Activated naive CD4-positive, alpha-beta T cell treated with anti-CD3 and anti-CD28 coated beads, Interleukin-2, amount 50 U/mL, for 24 hours (primary cell): ENCODE data around the gene STIL.
A peak's percentile ranks its signal among the peaks of the same experiment; 100 is the strongest.
"Not testable (repeated sequence)": the region's sequence is repeated elsewhere in the genome, so short reads cannot be mapped to it uniquely, and the experiment has no call there.

Source experiments
- H3K27ac Mint-ChIP-seq: one replicate; pipeline ENCODE4 v1.8.0; 2021; ENCODE audit warnings: mild to moderate bottlenecking, mixed read lengths
- H3K27me3 Mint-ChIP-seq: one replicate; pipeline ENCODE4 v1.8.0; 2021; ENCODE audit warnings: mixed read lengths
- H3K36me3 Mint-ChIP-seq: one replicate; pipeline ENCODE4 v1.8.0; 2021; ENCODE audit warnings: mixed read lengths
- H3K4me1 Mint-ChIP-seq: one replicate; pipeline ENCODE4 v1.8.0; 2021; ENCODE audit warnings: mixed read lengths
- H3K4me3 Mint-ChIP-seq: one replicate; pipeline ENCODE4 v1.8.0; 2021; ENCODE audit warnings: mild to moderate bottlenecking, mixed read lengths
- H3K9me3 Mint-ChIP-seq: one replicate; pipeline ENCODE4 v1.8.0; 2021; ENCODE audit warnings: mixed read lengths

The STIL gene

DNA sequence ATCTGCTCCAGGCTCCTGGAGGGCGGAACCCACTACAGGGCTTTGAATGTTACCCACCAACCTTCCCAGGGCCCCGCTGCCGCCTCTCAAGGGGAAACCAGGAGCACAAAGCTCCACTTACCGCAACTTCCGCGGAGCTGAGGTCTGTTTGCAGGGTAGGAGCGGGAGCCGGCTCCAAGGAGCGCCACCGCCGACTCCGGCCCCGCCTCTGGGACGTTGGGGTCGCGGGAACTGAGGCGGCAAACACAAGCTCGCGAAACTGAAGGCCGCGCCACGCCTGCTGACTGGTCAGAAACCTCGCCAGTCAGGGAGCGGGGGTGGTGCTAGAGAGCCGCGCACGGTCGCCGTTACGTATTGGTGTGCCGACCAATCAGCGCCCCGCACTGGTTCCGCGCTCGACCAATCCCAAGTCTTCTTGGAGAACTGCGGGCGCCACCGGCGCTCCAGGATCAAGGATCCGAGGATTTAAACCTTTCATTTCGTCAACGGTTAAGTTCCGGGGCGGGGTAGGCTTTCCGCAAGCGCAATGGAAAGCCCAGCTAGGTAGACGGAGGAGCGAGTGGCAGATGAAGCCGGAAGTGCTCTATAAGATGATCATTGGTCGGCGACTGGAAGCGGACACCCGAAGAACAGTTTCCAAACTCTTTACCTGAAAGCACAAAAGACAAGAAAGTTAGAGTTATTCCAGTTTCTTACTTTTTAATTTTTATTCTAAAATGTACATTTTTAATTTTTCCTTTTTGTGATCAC is at the start of gene STIL:
Gene STIL (minus strand): TSS at position 233 of the 750 bp plus-strand sequence. CDS start 3,828 bp downstream, outside the sequence.
- Mint-ChIP-seq H3K27me3 (no peaks in the 10 kb centered on the region), H3K4me1 (peaks cover 14% of the 10 kb centered on the region), H3K4me3 (peak within 1 kb of the TSS; percentile 93), H3K36me3 (no peaks in the 10 kb centered on the region), H3K9me3 (no peaks in the 10 kb centered on the region), H3K27ac (peak within 1 kb of the TSS; percentile 95)

DNA sequence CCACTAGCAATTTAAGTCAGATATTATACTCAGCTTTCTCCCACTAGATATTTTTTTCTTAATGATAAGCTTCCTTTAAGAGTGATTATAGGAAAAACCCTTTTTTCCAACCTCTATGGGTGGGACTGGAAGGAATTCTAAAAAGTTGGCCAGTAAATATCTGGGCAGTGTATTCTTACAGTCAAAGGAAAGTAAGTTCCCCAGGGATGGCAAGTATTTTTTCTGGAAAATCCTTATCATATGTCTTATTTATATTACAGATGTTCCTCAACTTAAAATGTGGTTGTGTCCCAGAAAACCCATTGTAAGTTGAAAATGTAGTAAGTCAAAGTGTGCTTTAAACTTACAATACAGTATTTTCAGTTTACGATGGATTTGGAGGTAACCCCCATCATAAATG is 48.9 kb upstream of the STIL start:
- Mint-ChIP-seq H3K4me3 (no peak overlapping the region), H3K9me3 (no peaks in the 10 kb centered on the region), H3K27ac (no peak overlapping the region), H3K36me3 (peaks cover 1% of the 10 kb centered on the region), H3K4me1 (peaks cover 16% of the 10 kb centered on the region), H3K27me3 (no peaks in the 10 kb centered on the region)

DNA sequence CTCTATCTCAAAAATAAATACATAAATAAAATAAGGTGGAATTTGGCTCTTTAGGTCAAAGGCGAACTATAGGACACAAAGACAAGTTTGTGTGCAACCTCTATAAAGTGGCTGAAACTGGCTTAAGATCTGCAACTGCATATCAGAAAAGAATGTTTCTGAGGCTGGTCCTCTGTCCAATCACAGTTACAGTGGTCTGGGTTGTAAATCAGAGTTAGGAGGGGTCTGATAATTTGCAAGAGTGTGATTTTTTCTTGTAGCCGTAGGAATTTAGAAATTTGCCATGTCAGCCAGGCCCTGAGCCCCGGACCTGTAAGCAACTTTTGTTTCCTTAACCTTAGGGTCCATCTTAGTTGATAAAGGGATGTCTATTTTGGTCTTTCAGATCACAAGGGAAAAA is 47.4 kb upstream of the STIL start:
- no peaks in the 10 kb centered on the region for H3K9me3 Mint-ChIP-seq
- peaks cover 1% of the 10 kb centered on the region for H3K36me3 Mint-ChIP-seq
- H3K27me3 Mint-ChIP-seq = no peaks in the 10 kb centered on the region
- peaks cover 16% of the 10 kb centered on the region for H3K4me1 Mint-ChIP-seq
- H3K4me3 Mint-ChIP-seq = no peak overlapping the region
- H3K27ac Mint-ChIP-seq = no peak overlapping the region

DNA sequence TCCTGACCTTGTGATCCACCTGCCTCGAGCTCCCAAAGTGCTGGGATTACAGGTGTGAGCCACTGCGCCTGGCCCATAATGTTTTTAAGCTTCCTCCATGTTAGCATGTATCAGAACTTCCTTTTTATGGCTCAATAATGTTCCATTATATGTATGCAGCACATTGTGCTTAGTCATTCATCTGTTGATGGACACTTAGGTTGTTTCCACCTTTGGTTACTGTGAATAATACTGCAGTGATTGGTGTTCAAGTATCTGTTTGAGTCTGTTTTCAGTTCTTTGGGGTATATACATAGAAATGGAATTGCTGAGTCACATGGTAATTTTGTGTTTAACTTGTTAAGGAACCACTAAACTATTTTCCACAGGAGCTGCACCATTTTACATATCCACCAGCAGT is 37.4 kb upstream of the STIL start:
- Mint-ChIP-seq H3K9me3 (no peaks in the 10 kb centered on the region), H3K4me3 (peak overlapping the region; percentile 49), H3K27me3 (no peaks in the 10 kb centered on the region), H3K4me1 (peaks cover 38% of the 10 kb centered on the region), H3K36me3 (peaks cover 15% of the 10 kb centered on the region), H3K27ac (peak overlapping the region; percentile 98)

GRCh38 chr1:47348246-47348645 is 34.3 kb upstream of the STIL start:
- Mint-ChIP-seq H3K4me3 (no peak overlapping the region), H3K9me3 (no peaks in the 10 kb centered on the region), H3K27ac (no peak overlapping the region), H3K36me3 (peaks cover 11% of the 10 kb centered on the region), H3K4me1 (peaks cover 31% of the 10 kb centered on the region), H3K27me3 (no peaks in the 10 kb centered on the region)

GRCh38 chr1:47347735-47348134 is 33.8 kb upstream of the STIL start:
- Mint-ChIP-seq H3K9me3 (no peaks in the 10 kb centered on the region), H3K36me3 (peaks cover 11% of the 10 kb centered on the region), H3K4me1 (peaks cover 26% of the 10 kb centered on the region), H3K27me3 (no peaks in the 10 kb centered on the region), H3K4me3 (no peak overlapping the region), H3K27ac (no peak overlapping the region)

DNA sequence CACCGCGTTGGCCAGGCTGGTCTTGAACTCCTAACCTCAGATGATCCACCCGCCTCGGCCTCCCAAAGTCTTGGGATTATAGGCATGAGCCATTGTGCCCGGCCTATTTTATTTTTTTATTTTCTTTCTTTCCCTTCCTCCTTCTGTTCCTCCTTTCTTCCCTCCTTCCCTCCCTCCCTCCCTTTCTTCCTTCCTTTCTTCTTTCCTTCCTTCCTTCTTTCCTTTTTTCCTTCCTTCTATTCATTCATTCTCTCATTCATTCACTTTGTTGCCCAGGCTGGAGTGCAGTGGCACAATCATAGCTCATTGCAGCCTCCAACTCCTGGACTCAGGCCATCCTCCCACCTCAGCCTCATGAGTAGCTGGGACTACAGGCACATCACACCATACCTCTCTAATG is 33.0 kb upstream of the STIL start:
- not testable (repeated sequence) for H3K9me3 Mint-ChIP-seq, H3K27me3 Mint-ChIP-seq, H3K4me3 Mint-ChIP-seq
- H3K36me3 Mint-ChIP-seq = peaks cover 11% of the 10 kb centered on the region
- H3K27ac Mint-ChIP-seq = peak overlapping the region; percentile 53
- peaks cover 22% of the 10 kb centered on the region for H3K4me1 Mint-ChIP-seq

GRCh38 chr1:47340227-47340626 is 26.3 kb upstream of the STIL start:
- H3K27me3 Mint-ChIP-seq = no peaks in the 10 kb centered on the region
- peaks cover 2% of the 10 kb centered on the region for H3K36me3 Mint-ChIP-seq
- H3K4me1 Mint-ChIP-seq = peaks cover 32% of the 10 kb centered on the region
- H3K27ac Mint-ChIP-seq = no peak overlapping the region
- no peaks in the 10 kb centered on the region for H3K9me3 Mint-ChIP-seq
- H3K4me3 Mint-ChIP-seq = no peak overlapping the region

DNA sequence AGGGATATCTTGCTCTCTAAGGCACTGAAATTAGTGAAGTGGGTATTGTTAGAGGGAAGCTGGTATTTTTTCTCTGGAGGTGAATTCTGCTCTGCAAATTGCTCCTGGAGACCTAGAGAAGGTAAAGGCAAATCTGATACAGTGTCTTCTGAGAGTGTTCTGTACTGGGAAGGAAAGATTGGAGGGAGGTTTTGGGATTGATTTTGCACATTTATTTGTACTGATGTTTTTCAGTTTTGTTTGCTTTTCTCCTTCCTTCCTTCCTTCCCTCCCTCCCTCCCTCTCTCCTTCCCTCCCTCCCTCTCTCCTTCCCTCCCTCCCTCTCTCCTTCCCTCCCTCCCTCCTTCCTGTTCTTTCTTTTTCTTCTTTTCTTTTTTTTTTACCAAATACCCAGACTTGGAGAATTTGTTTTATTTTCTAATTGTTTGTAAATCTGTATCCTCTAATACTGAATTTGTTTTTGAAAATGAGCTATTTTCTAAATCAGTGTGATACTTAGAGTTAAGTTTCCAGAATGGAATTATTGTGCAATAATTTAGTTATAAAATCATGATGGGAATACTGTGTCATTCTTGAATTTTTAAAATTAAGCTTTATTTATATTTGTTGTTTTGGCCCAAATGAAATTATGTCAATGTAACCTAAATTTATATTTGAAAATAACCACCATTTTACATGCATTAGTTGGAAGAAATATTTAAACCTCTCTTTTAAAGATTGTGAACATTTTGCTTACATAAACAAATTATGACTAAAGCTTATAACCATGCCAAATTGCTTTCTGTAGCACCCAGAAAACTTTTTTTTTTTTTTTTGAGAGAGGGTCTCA is 24.5 kb upstream of the STIL start:
- H3K9me3 Mint-ChIP-seq = no peaks in the 10 kb centered on the region
- H3K4me3 Mint-ChIP-seq = no peak overlapping the region
- H3K36me3 Mint-ChIP-seq = peaks cover 2% of the 10 kb centered on the region
- H3K27me3 Mint-ChIP-seq = no peaks in the 10 kb centered on the region
- H3K4me1 Mint-ChIP-seq = peaks cover 34% of the 10 kb centered on the region
- H3K27ac Mint-ChIP-seq = peak overlapping the region; percentile 47

- H3K4me1 Mint-ChIP-seq = peaks cover 34% of the 10 kb centered on the region
Measured at GRCh38 chr1:47337350-47337749, 23.4 kb upstream of the STIL start.

DNA sequence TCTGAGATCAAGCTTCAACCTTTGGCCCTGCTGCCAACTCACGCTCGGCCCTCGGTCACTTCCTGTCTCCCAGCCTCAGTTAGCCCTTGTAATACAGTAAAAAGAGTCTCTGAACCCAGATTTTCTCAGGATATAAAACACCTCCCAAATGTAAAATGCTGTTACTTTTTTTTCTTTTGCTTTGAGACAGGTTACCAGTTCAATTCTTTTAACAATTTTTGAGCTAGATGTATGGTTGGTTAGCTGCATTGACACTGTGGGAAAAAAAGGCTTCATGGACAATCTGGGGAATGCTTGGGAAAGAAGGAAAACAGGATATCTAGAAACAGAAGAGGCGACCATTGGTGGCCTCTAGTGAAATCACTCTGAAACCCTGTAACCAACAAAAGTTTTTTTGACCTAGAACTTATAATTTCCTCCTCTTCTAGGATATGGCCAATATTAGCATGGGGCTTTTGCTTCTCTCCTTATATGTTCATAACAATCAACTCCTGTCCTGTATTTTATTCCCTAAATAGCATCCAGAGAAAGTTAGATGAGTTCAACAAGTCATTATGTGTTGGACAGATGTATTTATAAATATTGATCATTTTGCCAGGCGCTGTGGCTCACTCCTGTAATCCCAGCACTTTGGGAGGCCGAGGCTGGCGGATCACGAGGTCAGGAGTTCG is 21.0 kb upstream of the STIL start:
- H3K4me3 Mint-ChIP-seq = peak overlapping the region; percentile 92
- H3K27ac Mint-ChIP-seq = peak overlapping the region; percentile 91
- no peaks in the 10 kb centered on the region for H3K36me3 Mint-ChIP-seq
- no peaks in the 10 kb centered on the region for H3K27me3 Mint-ChIP-seq
- H3K4me1 Mint-ChIP-seq = peaks cover 31% of the 10 kb centered on the region
- H3K9me3 Mint-ChIP-seq = no peaks in the 10 kb centered on the region

More at GRCh38 chr1:47337350-47337749, 23.4 kb upstream of the STIL start:
- no peaks in the 10 kb centered on the region for H3K27me3 Mint-ChIP-seq
- no peaks in the 10 kb centered on the region for H3K9me3 Mint-ChIP-seq
- H3K27ac Mint-ChIP-seq = no peak overlapping the region
- no peak overlapping the region for H3K4me3 Mint-ChIP-seq
- H3K36me3 Mint-ChIP-seq = peaks cover 2% of the 10 kb centered on the region

GRCh38 chr1:47333922-47334764 is 20.2 kb upstream of the STIL start:
- Mint-ChIP-seq H3K27ac (peak overlapping the region; percentile 91), H3K27me3 (no peaks in the 10 kb centered on the region), H3K4me1 (peaks cover 28% of the 10 kb centered on the region), H3K36me3 (no peaks in the 10 kb centered on the region), H3K9me3 (no peaks in the 10 kb centered on the region), H3K4me3 (peak overlapping the region; percentile 92)

DNA sequence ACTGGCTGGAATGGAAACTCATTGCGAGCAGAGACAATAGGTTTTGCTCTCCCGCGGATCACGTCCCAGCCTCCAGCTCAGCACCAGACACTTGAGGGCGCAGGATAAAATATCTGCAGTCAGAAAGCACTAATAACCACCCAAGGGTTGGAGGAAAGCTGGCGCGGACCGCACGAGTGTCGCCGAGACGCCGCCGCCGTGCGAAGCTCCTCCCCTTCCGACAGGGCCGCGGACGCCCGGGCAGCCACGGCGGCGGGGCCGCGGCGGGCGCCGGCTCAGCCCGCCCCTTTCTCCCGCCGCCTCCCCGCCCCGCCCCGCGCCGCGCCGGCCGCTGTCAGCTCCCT is 19.6 kb upstream of the STIL start, which contains the start of gene CMPK1:
Gene CMPK1 (plus strand): TSS at position 213 of the 344 bp plus-strand sequence. CDS start 156 bp downstream, outside the sequence.
- Mint-ChIP-seq H3K4me3 (peak within 1 kb of the TSS; percentile 92), H3K36me3 (no peaks in the 10 kb centered on the region), H3K27me3 (no peaks in the 10 kb centered on the region), H3K9me3 (no peaks in the 10 kb centered on the region), H3K27ac (peak within 1 kb of the TSS; percentile 91), H3K4me1 (peaks cover 26% of the 10 kb centered on the region)

- no peaks in the 10 kb centered on the region for H3K9me3 Mint-ChIP-seq
- peaks cover 20% of the 10 kb centered on the region for H3K4me1 Mint-ChIP-seq
- H3K4me3 Mint-ChIP-seq = no peak overlapping the region
- H3K36me3 Mint-ChIP-seq = no peaks in the 10 kb centered on the region
- no peak overlapping the region for H3K27ac Mint-ChIP-seq
- H3K27me3 Mint-ChIP-seq = no peaks in the 10 kb centered on the region
Measured at GRCh38 chr1:47332779-47333577, 19.0 kb upstream of the STIL start.
